Brain microvascular endothelial cell (primary cell): Measurements from ENCODE around the gene SATB2.

Source experiments
- DNase-seq: peaks from one replicate; pipeline ENCODE4 v3.0.0-alpha.2; 2020
- H3K27ac ChIP-seq: fragments of 250-450 bp; sonication (Bioruptor Pico); 2 replicates; pipeline ENCODE4 v1.5.1; 2020; ENCODE audit warnings: mild to moderate bottlenecking, moderate library complexity
- H3K27me3 ChIP-seq: fragments of 250-450 bp; sonication (Bioruptor Pico); replicated peaks from 2 replicates; pipeline ENCODE4 v1.5.1; 2020; ENCODE audit warnings: mild to moderate bottlenecking
- H3K36me3 ChIP-seq: fragments of 250-450 bp; sonication (Bioruptor Pico); replicated peaks from 2 replicates; pipeline ENCODE4 v1.5.1; 2020; ENCODE audit warnings: mild to moderate bottlenecking
- H3K4me3 ChIP-seq: 2 replicates; pipeline ENCODE4 v1.5.1; 2011; ENCODE audit warnings: low read depth, mild to moderate bottlenecking, control low read depth, low read length, moderate library complexity
- in situ Hi-C: cut with HindIII; loops from 2 replicates; pipeline ENCODE4 v1.10.0; 2017; ENCODE audit warnings: low sequenced_read_pairs, low pct_ligation_motif_present
- TF ChIP-seq, protein P1 (sequence below): IDR thresholded peaks from 2 replicates; pipeline ENCODE4 v1.5.1; 2011; ENCODE audit warnings: low read depth, mild to moderate bottlenecking, moderate library complexity, low read length, control low read depth, inconsistent platforms; ENCODE audit errors: missing control alignments

Gene SATB2

DNA sequence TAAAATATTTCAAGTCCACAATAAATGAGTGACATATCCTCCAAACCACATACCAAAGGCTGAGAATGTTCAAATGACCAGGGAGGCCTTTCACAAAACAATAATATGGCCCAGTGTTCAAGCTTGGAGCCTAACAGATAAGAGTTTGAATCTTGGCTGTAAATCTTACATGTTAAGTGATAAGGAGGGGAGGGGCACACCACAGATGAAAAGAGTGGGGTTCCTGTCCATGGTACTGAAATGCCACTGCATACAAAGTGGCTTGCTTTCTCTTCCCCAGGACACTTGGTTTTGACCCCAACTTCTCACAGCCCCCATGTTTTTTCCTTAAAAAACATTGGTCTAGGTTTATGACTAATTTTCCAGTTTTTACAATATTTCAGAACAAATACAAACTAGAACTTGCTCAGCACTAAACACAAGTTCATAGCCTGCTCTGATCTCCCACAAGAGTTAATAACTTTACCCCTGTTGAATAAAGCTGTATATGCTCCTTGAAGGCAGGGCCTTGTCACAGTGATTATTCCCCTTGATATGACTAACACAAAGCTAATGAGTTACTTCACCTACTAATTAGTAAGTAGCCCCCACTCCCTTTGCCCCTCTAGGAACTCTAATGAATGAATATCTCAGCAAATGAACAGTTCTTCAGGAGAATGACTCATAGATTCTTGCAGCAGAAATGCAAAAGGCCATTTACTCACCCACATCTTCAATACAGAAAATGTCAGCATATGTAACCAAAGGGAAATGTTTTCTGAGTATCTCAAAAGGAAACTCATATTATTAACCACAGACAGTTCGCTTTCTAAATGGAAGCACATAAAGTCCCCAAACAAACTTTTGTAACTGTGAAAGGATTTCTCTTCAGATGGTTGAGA lies 142.2 kb downstream of the SATB2 start:
- Histone ChIP-seq H3K27ac (no peak overlapping the region), H3K27me3 (no peaks in the 10 kb centered on the region), H3K4me3 (no peak overlapping the region), H3K36me3 (no peaks in the 10 kb centered on the region)
- TF ChIP-seq, protein P1, sequence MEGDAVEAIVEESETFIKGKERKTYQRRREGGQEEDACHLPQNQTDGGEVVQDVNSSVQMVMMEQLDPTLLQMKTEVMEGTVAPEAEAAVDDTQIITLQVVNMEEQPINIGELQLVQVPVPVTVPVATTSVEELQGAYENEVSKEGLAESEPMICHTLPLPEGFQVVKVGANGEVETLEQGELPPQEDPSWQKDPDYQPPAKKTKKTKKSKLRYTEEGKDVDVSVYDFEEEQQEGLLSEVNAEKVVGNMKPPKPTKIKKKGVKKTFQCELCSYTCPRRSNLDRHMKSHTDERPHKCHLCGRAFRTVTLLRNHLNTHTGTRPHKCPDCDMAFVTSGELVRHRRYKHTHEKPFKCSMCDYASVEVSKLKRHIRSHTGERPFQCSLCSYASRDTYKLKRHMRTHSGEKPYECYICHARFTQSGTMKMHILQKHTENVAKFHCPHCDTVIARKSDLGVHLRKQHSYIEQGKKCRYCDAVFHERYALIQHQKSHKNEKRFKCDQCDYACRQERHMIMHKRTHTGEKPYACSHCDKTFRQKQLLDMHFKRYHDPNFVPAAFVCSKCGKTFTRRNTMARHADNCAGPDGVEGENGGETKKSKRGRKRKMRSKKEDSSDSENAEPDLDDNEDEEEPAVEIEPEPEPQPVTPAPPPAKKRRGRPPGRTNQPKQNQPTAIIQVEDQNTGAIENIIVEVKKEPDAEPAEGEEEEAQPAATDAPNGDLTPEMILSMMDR: no peak
- peak; percentile 27 for DNase-seq
- in situ Hi-C loops: no loop called here

DNA sequence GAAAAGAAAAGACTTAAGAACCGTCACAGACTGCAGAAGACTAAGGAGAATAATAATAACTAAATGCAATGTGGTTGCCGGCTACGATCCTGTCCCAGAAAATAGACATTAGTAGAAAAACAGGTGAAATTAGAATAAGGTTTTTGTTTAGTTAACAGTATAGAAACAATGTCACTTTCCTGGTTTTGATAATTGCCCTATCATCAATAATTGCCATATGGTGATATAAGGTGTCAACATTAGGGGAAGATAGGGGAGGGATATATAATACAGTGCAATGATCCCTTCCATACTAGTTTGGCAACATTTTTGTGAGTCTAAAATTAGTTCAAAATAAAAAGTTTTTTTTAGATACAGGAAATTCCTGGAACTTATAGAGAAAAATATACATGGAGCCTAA lies 144.8 kb downstream of the SATB2 start:
- in situ Hi-C loops: no loop called here

DNA sequence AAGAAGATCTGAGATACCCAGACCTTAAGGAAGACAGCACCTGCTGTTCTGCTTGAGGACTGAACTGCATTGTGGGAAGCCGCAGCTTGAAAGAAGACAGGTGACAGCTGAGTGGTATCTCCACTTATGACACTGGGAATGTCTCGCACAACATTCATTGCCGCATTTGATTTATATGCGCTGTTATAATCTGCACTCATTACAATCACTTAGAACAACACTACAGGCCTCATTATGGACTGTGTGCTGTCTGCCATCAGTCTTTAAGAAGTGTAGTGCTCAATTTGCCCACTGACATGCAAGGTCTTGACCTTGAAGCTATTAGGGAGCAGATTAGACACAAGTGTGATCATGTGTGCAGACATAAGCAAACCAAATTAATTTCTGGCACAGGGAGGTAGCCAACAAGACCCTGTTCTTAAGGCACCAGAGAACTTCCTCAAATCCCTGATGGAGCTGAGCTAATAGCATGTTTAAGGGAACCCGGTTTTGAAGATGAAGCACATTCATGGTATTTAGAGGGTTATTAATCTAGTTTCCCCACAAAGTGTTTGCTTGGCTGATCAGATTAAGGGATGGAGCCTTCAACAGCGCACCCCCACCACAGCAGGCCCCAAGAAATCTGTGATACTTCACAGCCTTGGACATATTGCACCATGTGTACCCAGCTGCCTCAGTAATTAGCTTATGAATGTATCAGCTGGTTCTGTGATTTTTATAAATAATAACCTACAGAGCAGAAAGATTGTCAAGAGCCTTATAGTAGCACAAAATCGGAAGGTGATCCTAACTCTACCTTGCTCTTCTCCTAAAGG lies 146.8 kb downstream of the SATB2 start:
- TF ChIP-seq, protein P1: no peak
- Histone ChIP-seq H3K4me3 (no peak overlapping the region), H3K27me3 (no peaks in the 10 kb centered on the region), H3K36me3 (no peaks in the 10 kb centered on the region), H3K27ac (no peak overlapping the region)
- in situ Hi-C loops: no loop called here
- DNase-seq: no peak

More for the DNA sequence above, 144.8 kb downstream of the SATB2 start:
- Histone ChIP-seq H3K36me3 (no peaks in the 10 kb centered on the region), H3K4me3 (no peak overlapping the region), H3K27ac (no peak overlapping the region), H3K27me3 (no peaks in the 10 kb centered on the region)
- TF ChIP-seq, protein P1: no peak
- DNase-seq: no peak

DNA sequence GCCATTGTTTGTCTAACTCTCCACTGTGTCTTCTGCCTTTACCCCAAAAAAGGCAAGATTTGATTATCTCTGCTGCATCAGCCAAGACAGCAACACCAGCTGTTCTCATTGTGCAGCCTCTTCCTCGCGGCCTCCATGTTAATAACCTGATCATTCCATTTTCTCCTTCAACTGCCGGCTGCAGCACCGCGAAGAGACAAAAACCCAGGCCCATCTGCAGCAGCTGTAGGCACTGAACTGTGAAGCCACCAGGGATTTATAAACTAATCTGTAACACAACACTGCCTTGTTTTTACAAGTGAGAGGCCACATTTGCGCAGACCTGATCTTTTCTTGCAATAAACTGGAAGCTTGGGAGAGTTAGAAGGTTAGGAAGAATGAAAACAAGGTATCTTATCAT lies 147.8 kb downstream of the SATB2 start:
- no peak for DNase-seq
- H3K36me3 ChIP-seq: no peaks in the 10 kb centered on the region
- H3K27ac ChIP-seq: no peak overlapping the region
- H3K4me3 ChIP-seq: no peak overlapping the region
- in situ Hi-C loops: no loop called here
- H3K27me3 ChIP-seq: no peaks in the 10 kb centered on the region
- TF ChIP-seq, protein P1: no peak

DNA sequence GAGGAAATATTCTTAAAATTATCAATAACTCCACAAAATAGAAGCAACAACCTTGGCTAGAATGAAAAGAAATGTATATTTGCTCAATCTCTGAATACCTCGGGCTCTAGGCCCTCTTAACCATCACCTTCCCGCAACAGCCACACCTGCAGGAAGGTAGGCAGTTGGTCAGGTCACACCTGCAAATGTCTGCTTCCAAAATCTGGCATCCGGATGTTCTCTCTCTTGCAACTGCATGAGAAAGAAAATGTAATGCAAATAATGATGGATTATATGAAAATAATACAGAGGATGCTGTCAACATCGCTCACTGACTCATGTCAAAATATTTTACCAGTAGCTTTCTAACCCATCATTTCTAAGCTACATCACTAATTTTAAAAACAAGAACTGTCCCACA lies 148.3 kb downstream of the SATB2 start:
- Histone ChIP-seq H3K4me3 (no peak overlapping the region), H3K27me3 (no peaks in the 10 kb centered on the region), H3K27ac (no peak overlapping the region), H3K36me3 (no peaks in the 10 kb centered on the region)
- in situ Hi-C loops: no loop called here
- TF ChIP-seq, protein P1: no peak
- DNase-seq: no peak
